Muscle of leg (tissue), 11 donors: ENCODE results near the gene TAS1R3. TPM values are rescaled to one million over a fixed set of nuclear protein-coding genes. Genes with fewer than 3 reads are reported as not detected.

ENCODE experiments used
- DNase-seq: peaks from one replicate; pipeline ENCODE4 v3.0.0; 2013
- H3K27ac ChIP-seq: one replicate; pipeline ENCODE4 v1.5.1; 2013; ENCODE audit warnings: mild to moderate bottlenecking, low read length, control low read depth
- H3K27me3 ChIP-seq: one replicate; pipeline ENCODE4 v1.6.1; 2013; ENCODE audit warnings: low read length; ENCODE audit not compliant: control insufficient read depth, insufficient read depth
- H3K36me3 ChIP-seq: one replicate; pipeline ENCODE4 v1.6.1; 2013; ENCODE audit warnings: low read length; ENCODE audit not compliant: control insufficient read depth, insufficient read depth
- H3K4me1 ChIP-seq: one replicate; pipeline ENCODE4 v1.6.1; 2013; ENCODE audit warnings: low read length; ENCODE audit not compliant: control insufficient read depth, insufficient read depth
- H3K4me3 ChIP-seq: one replicate; pipeline ENCODE4 v1.5.1; 2013; ENCODE audit warnings: low read length, control low read depth
- H3K9me3 ChIP-seq: replicated peaks from 2 replicates; pipeline ENCODE4 v1.6.1; 2013; ENCODE audit warnings: low read depth, low read length; ENCODE audit not compliant: control insufficient read depth
- WGBS: methylation state at CpG from one replicate; pipeline ENCODE4 v1.1.5; 2013; ENCODE audit warnings: missing lambda C conversion rate; ENCODE audit not compliant: insufficient coverage; 5-methylcytosine and 5-hydroxymethylcytosine counted together
- polyA plus RNA-seq, 8 donors: library from polyadenylated mRNA; unstranded; fragments of 120-200 nt; gene quantifications; one replicate each; pipeline versions ENCODE4 v1.2.1 to v1.2.3, GENCODE V29; 2013; ENCODE audit warnings: inconsistent platforms in 1 of 8, low replicate concordance in 1 of 8; ENCODE audit not compliant: insufficient read length in 8 of 8, insufficient read depth in 1 of 8
- total RNA-seq: library from RNA; stranded (reverse); fragments of 120-200 nt; gene quantifications from one replicate; pipeline ENCODE4 v1.2.4, GENCODE V29; 2013

TAS1R3 gene
- total and polyA plus RNA-seq, 9 donors: 0.96 to 3.8 (median 2.4) TPM

GRCh38 chr1:1317420-1317819 lies 13.7 kb upstream of the TAS1R3 start:
- Histone ChIP-seq H3K36me3 (peaks cover 70% of the 10 kb centered on the region), H3K4me1 (peaks cover 4% of the 10 kb centered on the region), H3K4me3 (no peak overlapping the region), H3K9me3 (no peaks in the 10 kb centered on the region), H3K27me3 (no peaks in the 10 kb centered on the region), H3K27ac (no peak overlapping the region)
- DNase-seq: no peak
- 52% methylated on average over 4 of the region's 6 CpGs for WGBS

- H3K36me3 ChIP-seq: peaks cover 62% of the 10 kb centered on the region
- H3K27me3 ChIP-seq: no peaks in the 10 kb centered on the region
- no peaks in the 10 kb centered on the region for H3K9me3 ChIP-seq
- H3K27ac ChIP-seq: no peak overlapping the region
- H3K4me1 ChIP-seq: peaks cover 9% of the 10 kb centered on the region
- peak; percentile 83 for DNase-seq
- WGBS: 80% methylated on average over 3 of the region's 9 CpGs
- no peak overlapping the region for H3K4me3 ChIP-seq
Measured at GRCh38 chr1:1318131-1318652, 12.9 kb upstream of the TAS1R3 start.

GRCh38 chr1:1318777-1319645 lies 12.1 kb upstream of the TAS1R3 start:
- Histone ChIP-seq H3K4me1 (peaks cover 14% of the 10 kb centered on the region), H3K36me3 (peaks cover 54% of the 10 kb centered on the region), H3K27me3 (no peaks in the 10 kb centered on the region), H3K4me3 (no peak overlapping the region), H3K9me3 (no peaks in the 10 kb centered on the region), H3K27ac (no peak overlapping the region)
- 89% methylated on average over 33 of the region's 36 CpGs for WGBS
- no peak for DNase-seq

DNA sequence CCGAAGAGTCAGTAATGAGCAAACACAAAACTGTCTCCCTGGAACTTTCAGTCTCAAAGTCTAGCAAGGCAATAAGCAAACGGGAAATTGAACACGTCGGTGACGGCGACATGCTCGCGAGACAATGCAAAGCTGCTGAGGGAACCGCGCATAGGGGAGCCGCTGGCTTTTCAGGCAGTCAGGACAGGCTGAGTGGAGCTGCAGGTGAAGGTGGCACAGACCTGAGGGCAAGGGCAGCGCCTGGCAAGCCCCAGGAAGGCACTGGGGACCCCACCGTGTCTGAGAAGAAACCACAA lies 11.5 kb upstream of the TAS1R3 start:
- Histone ChIP-seq H3K4me1 (peaks cover 14% of the 10 kb centered on the region), H3K9me3 (no peaks in the 10 kb centered on the region), H3K27me3 (no peaks in the 10 kb centered on the region), H3K36me3 (peaks cover 48% of the 10 kb centered on the region), H3K4me3 (no peak overlapping the region), H3K27ac (no peak overlapping the region)
- no peak for DNase-seq
- WGBS: 88% methylated on average over 13 of the region's 13 CpGs

DNA sequence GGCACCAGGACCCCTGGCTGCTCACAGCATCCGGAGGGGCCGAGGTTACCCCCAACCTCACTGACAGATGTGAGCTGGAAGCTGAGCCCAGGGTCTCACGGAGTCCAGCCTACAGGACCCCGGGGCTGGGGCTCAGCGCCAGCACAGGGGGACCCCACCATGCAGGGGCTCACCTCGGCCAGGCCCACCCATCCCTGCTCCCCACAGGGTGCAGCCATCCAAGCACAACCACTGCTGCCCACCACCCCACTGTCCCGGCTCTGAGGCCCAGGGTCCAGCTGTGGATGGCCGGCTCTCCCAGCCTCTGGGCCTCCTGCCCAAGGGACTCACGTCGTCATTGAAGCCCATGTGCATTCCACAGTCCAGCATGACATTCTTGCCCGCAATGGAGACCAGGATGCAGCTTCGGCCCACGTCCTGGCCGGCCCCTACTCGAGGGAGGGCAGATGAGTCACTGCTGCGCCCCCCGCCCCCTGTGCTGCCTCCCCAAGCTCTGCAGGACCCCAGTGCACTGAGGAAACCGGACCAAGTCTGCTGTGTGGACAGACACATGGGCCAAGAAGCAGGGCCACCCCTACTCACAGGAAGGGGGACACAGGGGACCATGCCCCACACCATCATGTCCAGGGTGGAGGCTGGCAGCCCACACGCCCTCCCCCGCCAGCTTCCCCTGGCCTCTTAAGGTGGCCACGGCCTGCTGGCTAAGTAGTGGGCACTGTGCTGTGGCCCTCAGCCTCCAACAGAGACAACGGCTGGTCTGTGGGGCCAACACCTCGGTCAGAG lies 10.2 kb upstream of the TAS1R3 start:
- Histone ChIP-seq H3K4me3 (no peak overlapping the region), H3K27me3 (no peaks in the 10 kb centered on the region), H3K36me3 (peaks cover 40% of the 10 kb centered on the region), H3K9me3 (no peaks in the 10 kb centered on the region), H3K4me1 (peaks cover 23% of the 10 kb centered on the region), H3K27ac (no peak overlapping the region)
- no peak for DNase-seq
- WGBS: 74% methylated on average over 22 of the region's 23 CpGs

DNA sequence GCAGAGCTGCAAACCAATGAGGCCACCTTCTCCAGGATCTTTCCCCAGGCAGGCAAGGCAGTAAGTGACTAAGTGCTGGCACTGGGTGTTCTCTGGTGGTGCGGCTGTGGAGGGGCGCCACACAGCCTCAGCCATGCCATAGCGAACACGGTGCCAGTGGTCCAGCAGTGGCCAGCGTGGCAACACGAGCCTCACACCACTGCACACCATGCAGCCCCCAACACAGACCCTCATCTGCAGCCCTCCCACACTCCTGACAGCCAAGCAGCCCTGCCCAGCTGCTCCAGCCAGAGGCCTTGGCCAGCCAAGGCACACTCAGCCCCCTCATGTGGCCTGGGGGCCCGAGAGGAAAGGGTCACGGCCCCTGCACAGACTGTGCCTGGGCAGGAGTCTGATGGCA lies 9.6 kb upstream of the TAS1R3 start:
- no peaks in the 10 kb centered on the region for H3K9me3 ChIP-seq
- no peaks in the 10 kb centered on the region for H3K27me3 ChIP-seq
- 85% methylated on average over 7 of the region's 8 CpGs for WGBS
- H3K27ac ChIP-seq: no peak overlapping the region
- H3K4me1 ChIP-seq: peaks cover 29% of the 10 kb centered on the region
- no peak overlapping the region for H3K4me3 ChIP-seq
- DNase-seq: no peak
- H3K36me3 ChIP-seq: peaks cover 46% of the 10 kb centered on the region

DNA sequence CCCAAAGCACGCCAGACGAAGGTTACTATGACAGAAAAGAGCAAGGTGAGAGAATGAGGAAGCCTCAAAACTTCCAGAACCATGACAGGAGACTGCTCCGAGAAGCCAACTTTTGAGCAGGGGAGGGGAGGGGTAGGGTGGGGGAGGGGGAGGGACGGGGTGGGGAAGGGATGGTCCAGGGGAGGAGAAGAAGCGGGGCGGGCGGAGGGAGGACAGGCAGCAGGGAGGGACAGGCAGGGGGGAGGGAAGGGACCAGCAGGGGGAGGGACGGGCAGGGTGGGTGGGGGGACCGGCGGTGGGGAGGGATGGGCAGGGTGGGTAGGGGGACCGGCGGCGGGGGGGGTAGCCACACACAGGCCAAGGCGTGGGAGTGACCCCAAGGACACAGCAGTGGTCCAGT lies 8.7 kb upstream of the TAS1R3 start:
- Histone ChIP-seq H3K4me1 (peaks cover 29% of the 10 kb centered on the region), H3K36me3 (peaks cover 49% of the 10 kb centered on the region), H3K9me3 (no peaks in the 10 kb centered on the region), H3K27ac (no peak overlapping the region), H3K27me3 (no peaks in the 10 kb centered on the region), H3K4me3 (no peak overlapping the region)
- DNase-seq: no peak
- 57% methylated on average over 1 of the region's 14 CpGs for WGBS

GRCh38 chr1:1322952-1323351 lies 8.1 kb upstream of the TAS1R3 start:
- H3K4me1 ChIP-seq: peaks cover 29% of the 10 kb centered on the region
- H3K27me3 ChIP-seq: no peaks in the 10 kb centered on the region
- 85% methylated on average over 10 of the region's 10 CpGs for WGBS

GRCh38 chr1:1324084-1324523 lies 7.0 kb upstream of the TAS1R3 start:
- no peak for DNase-seq
- peak overlapping the region; percentile 86 for H3K4me3 ChIP-seq
- peaks cover 56% of the 10 kb centered on the region for H3K36me3 ChIP-seq
- no peak overlapping the region for H3K27ac ChIP-seq
- peaks cover 25% of the 10 kb centered on the region for H3K4me1 ChIP-seq
- H3K9me3 ChIP-seq: no peaks in the 10 kb centered on the region
- H3K27me3 ChIP-seq: no peaks in the 10 kb centered on the region
- WGBS: under 1% methylated on average over 40 of the region's 41 CpGs

More at GRCh38 chr1:1322952-1323351, 8.1 kb upstream of the TAS1R3 start:
- H3K4me3 ChIP-seq: no peak overlapping the region
- DNase-seq: no peak
- peaks cover 53% of the 10 kb centered on the region for H3K36me3 ChIP-seq
- no peaks in the 10 kb centered on the region for H3K9me3 ChIP-seq
- no peak overlapping the region for H3K27ac ChIP-seq
